ENCODE results near the gene MYRIP.
"Not testable (repeated sequence)": the region's sequence is repeated elsewhere in the genome, so short reads cannot be mapped to it uniquely, and the experiment has no call there.

The MYRIP gene

GRCh38 chr3:39809181-39809994 lies at the start of gene MYRIP:
Gene MYRIP (plus strand): TSS chr3:39809609. CDS start chr3:39900817, 91,208 bp downstream.
- DNase-seq (ENCODE audit: low read depth), result no peak

GRCh38 chr3:39760325-39760724 lies 49.1 kb upstream of the MYRIP start:
- no peak for DNase-seq (ENCODE audit: low read depth)

GRCh38 chr3:39762537-39763070 lies 46.8 kb upstream of the MYRIP start:
- DNase-seq (ENCODE audit: low read depth), result no peak

GRCh38 chr3:39763390-39763789 lies 46.0 kb upstream of the MYRIP start:
- no peak for DNase-seq (ENCODE audit: low read depth)

GRCh38 chr3:39765575-39765974 lies 43.8 kb upstream of the MYRIP start:
- no peak for DNase-seq (ENCODE audit: low read depth)

- DNase-seq (ENCODE audit: low read depth), result no peak
These were observed 43.0 kb upstream of the MYRIP start for GRCh38 chr3:39766433-39766832.

- DNase-seq (ENCODE audit: low read depth), result not testable (repeated sequence)
These were observed 42.5 kb upstream of the MYRIP start for GRCh38 chr3:39766909-39767308.

GRCh38 chr3:39778168-39778567 lies 31.2 kb upstream of the MYRIP start:
- not testable (repeated sequence) for DNase-seq (ENCODE audit: low read depth)

- DNase-seq (ENCODE audit: low read depth), result no peak
These were observed 29.7 kb upstream of the MYRIP start for GRCh38 chr3:39779511-39780230.

- no peak for DNase-seq (ENCODE audit: low read depth)
These were observed 29.1 kb upstream of the MYRIP start for GRCh38 chr3:39780352-39780751.

- DNase-seq (ENCODE audit: low read depth), result no peak
These were observed 28.4 kb upstream of the MYRIP start for GRCh38 chr3:39781025-39781424.

- no peak for DNase-seq (ENCODE audit: low read depth)
These were observed 27.8 kb upstream of the MYRIP start for GRCh38 chr3:39781632-39782031.

GRCh38 chr3:39783680-39784079 lies 25.7 kb upstream of the MYRIP start:
- DNase-seq (ENCODE audit: low read depth), result no peak

GRCh38 chr3:39784922-39785321 lies 24.5 kb upstream of the MYRIP start:
- DNase-seq (ENCODE audit: low read depth), result no peak

GRCh38 chr3:39788128-39788883 lies 21.1 kb upstream of the MYRIP start:
- DNase-seq (ENCODE audit: low read depth), result no peak

GRCh38 chr3:39791603-39792002 lies 17.8 kb upstream of the MYRIP start:
- DNase-seq (ENCODE audit: low read depth), result no peak

- DNase-seq (ENCODE audit: low read depth), result no peak
These were observed 14.5 kb upstream of the MYRIP start for GRCh38 chr3:39794880-39795279.

GRCh38 chr3:39801216-39801615 lies 8.2 kb upstream of the MYRIP start:
- DNase-seq (ENCODE audit: low read depth), result no peak

- DNase-seq (ENCODE audit: low read depth), result not testable (repeated sequence)
These were observed 6.9 kb upstream of the MYRIP start for GRCh38 chr3:39802486-39802885.

- no peak for DNase-seq (ENCODE audit: low read depth)
These were observed 5.5 kb upstream of the MYRIP start for GRCh38 chr3:39803956-39804355.

GRCh38 chr3:39804951-39805350 lies 4.5 kb upstream of the MYRIP start:
- DNase-seq (ENCODE audit: low read depth), result no peak

- no peak for DNase-seq (ENCODE audit: low read depth)
These were observed 3.8 kb upstream of the MYRIP start for GRCh38 chr3:39805650-39806049.

Data from stimulated activated CD8-positive, alpha-beta memory T cell treated with anti-CD3 and anti-CD28 coated beads, Interleukin-4, amount 100 ng/mL, for 24 hours (primary cell).